ENCODE measurements around the gene MAPT.

MAPT gene

GRCh38 chr17:46028374-46028773 lies 134.0 kb downstream of the MAPT start:
- Histone ChIP-seq H4K20me1 (ENCODE audit: insufficient read depth, low read length) (no peaks in the 10 kb centered on the region), H3F3A (ENCODE audit: insufficient read depth, low read length) (no peaks in the 10 kb centered on the region), H3K9ac (ENCODE audit: low read length) (no peak overlapping the region), H3K4me3 (ENCODE audit: low read length) (no peak overlapping the region), H3K9me2 (replicated peaks; ENCODE audit: insufficient read depth, low read length) (no peaks in the 10 kb centered on the region), H2AFZ (ENCODE audit: low read length) (no peak overlapping the region), H3K27ac (ENCODE audit: low read length) (no peak overlapping the region), H3K4me2 (ENCODE audit: low read depth, low read length) (no peak overlapping the region), H3K4me1 (ENCODE audit: low read length) (no peaks in the 10 kb centered on the region), H3K27me3 (replicated peaks; ENCODE audit: insufficient read depth, low read length) (no peaks in the 10 kb centered on the region), H3K9me3 (replicated peaks; ENCODE audit: insufficient read depth, low read length) (no peaks in the 10 kb centered on the region), H3K36me3 (replicated peaks; ENCODE audit: insufficient read depth, low read length) (0 out of 2 replicates have a peak, but pooled peaks cover under 1% of the 10 kb centered on the region), H3K79me2 (ENCODE audit: low read length) (no peaks in the 10 kb centered on the region)
- no peak for DNase-seq
- TF ChIP-seq EZH2phosphoT487 (IDR thresholded peaks at IDR 0.05; ENCODE audit: low read length) (no peak), EZH2 (optimal IDR thresholded peaks at IDR 0.05; ENCODE audit: low read depth, low read length) (no peak), CTCF (IDR thresholded peaks at IDR 0.05; ENCODE audit: low read length) (no peak)

GRCh38 chr17:46028981-46029565 lies 134.7 kb downstream of the MAPT start:
- 0 out of 2 replicates have a peak, but pooled peaks cover 8% of the 10 kb centered on the region for H3K36me3 ChIP-seq (replicated peaks; ENCODE audit: insufficient read depth, low read length)
- H3K9ac ChIP-seq (ENCODE audit: low read length): no peak overlapping the region
- no peak overlapping the region for H2AFZ ChIP-seq (ENCODE audit: low read length)
- no peak for TF ChIP-seq EZH2 (optimal IDR thresholded peaks at IDR 0.05; ENCODE audit: low read depth, low read length)
- TF ChIP-seq EZH2phosphoT487 (IDR thresholded peaks at IDR 0.05; ENCODE audit: low read length): no peak
- TF ChIP-seq CTCF (IDR thresholded peaks at IDR 0.05; ENCODE audit: low read length): no peak
- no peaks in the 10 kb centered on the region for H3F3A ChIP-seq (ENCODE audit: insufficient read depth, low read length)
- no peak overlapping the region for H3K4me3 ChIP-seq (ENCODE audit: low read length)
- H3K9me2 ChIP-seq (replicated peaks; ENCODE audit: insufficient read depth, low read length): no peaks in the 10 kb centered on the region
- no peaks in the 10 kb centered on the region for H3K9me3 ChIP-seq (replicated peaks; ENCODE audit: insufficient read depth, low read length)
- no peaks in the 10 kb centered on the region for H4K20me1 ChIP-seq (ENCODE audit: insufficient read depth, low read length)
- no peak for DNase-seq
- H3K27me3 ChIP-seq (replicated peaks; ENCODE audit: insufficient read depth, low read length): no peaks in the 10 kb centered on the region
- H3K79me2 ChIP-seq (ENCODE audit: low read length): no peaks in the 10 kb centered on the region
- H3K4me2 ChIP-seq (ENCODE audit: low read depth, low read length): no peak overlapping the region
- no peaks in the 10 kb centered on the region for H3K4me1 ChIP-seq (ENCODE audit: low read length)
- no peak overlapping the region for H3K27ac ChIP-seq (ENCODE audit: low read length)

GRCh38 chr17:46029627-46030026 lies 135.3 kb downstream of the MAPT start:
- Histone ChIP-seq H3K36me3 (replicated peaks; ENCODE audit: insufficient read depth, low read length) (0 out of 2 replicates have a peak, but pooled peaks cover 8% of the 10 kb centered on the region), H3K4me3 (ENCODE audit: low read length) (no peak overlapping the region), H3K79me2 (ENCODE audit: low read length) (no peaks in the 10 kb centered on the region), H3K4me2 (ENCODE audit: low read depth, low read length) (no peak overlapping the region), H4K20me1 (ENCODE audit: insufficient read depth, low read length) (peaks cover 2% of the 10 kb centered on the region; the same call in 1 of the 2 replicates), H3F3A (ENCODE audit: insufficient read depth, low read length) (no peaks in the 10 kb centered on the region), H3K27ac (ENCODE audit: low read length) (no peak overlapping the region), H3K27me3 (replicated peaks; ENCODE audit: insufficient read depth, low read length) (no peaks in the 10 kb centered on the region), H3K4me1 (ENCODE audit: low read length) (peaks cover 3% of the 10 kb centered on the region), H3K9me2 (replicated peaks; ENCODE audit: insufficient read depth, low read length) (no peaks in the 10 kb centered on the region), H3K9ac (ENCODE audit: low read length) (no peak overlapping the region), H3K9me3 (replicated peaks; ENCODE audit: insufficient read depth, low read length) (no peaks in the 10 kb centered on the region), H2AFZ (ENCODE audit: low read length) (no peak overlapping the region)
- TF ChIP-seq EZH2 (optimal IDR thresholded peaks at IDR 0.05; ENCODE audit: low read depth, low read length) (no peak), CTCF (IDR thresholded peaks at IDR 0.05; ENCODE audit: low read length) (no peak), EZH2phosphoT487 (IDR thresholded peaks at IDR 0.05; ENCODE audit: low read length) (no peak)
- no peak for DNase-seq
